HG03575 (cell line): ENCODE results near the gene TAS2R19.

Experiments
- ATAC-seq: cut with Tn5 transposase; IDR thresholded peaks from one replicate; pipeline ENCODE4 v1.9.1; 2021; ENCODE audit not compliant: unreplicated experiment, insufficient number of reproducible peaks, low FRiP score; ENCODE audit errors: extremely low read depth

TAS2R19 gene

DNA sequence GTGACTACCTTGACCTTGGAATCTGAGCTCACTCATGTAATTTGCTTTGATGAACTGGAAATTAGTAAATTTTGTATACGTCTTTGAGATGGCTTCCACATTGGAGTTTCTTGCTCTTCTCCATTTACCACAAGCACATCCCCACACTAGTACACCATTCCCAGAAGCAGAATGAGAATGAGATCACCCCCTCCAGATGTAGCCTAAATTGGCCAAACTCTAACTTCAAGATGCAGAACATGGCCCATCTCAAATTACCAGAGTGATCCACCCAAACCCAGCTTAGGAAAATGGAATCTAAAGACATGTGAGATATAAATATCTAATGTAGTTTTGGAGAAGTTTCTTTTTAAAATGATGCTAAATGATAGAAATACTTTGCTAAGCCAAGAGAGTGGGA is 14.8 kb downstream of the TAS2R19 start:
- ATAC-seq, result no peak

GRCh38 chr12:10998204-10998603 is 24.2 kb downstream of the TAS2R19 start, which contains the start of gene TAS2R20:
Gene TAS2R20 (minus strand): TSS chr12:10998304. CDS start chr12:10997875, 429 bp downstream.
- ATAC-seq, result no peak

DNA sequence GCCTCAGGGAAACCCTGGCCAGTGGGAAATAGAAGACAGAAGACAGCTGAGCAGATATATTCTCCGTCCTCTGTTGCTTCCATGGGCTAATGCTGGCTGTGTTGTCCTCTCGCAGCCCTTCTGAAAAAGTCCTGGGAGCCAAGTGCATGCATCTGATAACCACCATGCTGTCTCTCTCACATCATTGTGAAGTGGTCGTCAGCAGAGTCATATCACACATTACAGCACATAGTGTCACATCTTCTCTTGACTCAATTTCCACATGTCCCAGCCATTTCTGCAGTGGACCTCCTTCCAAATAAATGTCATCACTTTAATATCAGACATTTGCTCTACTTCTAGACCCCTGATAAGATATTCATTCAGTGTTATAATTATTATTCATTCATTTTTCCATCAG is 28.1 kb downstream of the TAS2R19 start:
- no peak for ATAC-seq

DNA sequence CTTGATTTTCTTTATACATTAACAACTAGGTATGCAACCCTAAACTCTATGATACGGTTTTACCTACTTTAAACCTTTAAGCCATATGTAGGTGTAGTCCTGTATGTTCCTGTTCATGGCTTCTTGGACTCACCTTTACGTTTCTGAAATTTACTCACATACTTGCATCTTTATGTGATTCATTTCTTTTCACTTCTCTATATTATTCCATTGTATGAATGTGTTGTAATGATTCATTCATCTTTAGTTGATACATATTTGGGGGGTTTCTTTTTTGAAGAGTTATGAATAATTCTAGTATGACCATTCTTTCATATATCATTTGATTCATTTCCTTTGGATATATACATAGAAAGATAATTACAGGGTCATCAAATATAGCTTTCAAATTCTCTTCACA is 33.3 kb downstream of the TAS2R19 start:
- ATAC-seq, result no peak

DNA sequence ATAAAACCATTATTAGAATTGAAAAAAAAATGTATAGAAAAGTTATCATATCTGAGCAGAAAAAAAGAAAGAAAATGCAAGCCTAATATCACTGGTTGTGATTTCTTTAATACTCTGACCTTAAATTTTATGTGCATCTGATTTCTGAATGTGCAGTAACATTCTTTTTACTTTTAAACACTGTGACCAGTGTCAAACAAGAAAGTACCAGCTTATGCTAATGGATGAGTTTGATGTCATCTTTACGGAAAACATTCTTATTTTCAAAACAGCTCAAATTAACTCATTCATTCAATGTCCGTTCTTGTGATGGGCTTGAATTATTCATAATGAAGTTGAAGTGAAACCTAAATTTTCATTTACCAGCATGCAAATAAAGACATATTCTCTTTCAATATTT is 35.6 kb downstream of the TAS2R19 start, which contains the start of gene TAS2R50:
TAS2R50 (minus strand) TSS at position 101 of the 400 bp plus-strand sequence; CDS start at position 49, 52 bp downstream.
- no peak for ATAC-seq

GRCh38 chr12:10982244-10982643 is 40.2 kb downstream of the TAS2R19 start:
- no peak for ATAC-seq

DNA sequence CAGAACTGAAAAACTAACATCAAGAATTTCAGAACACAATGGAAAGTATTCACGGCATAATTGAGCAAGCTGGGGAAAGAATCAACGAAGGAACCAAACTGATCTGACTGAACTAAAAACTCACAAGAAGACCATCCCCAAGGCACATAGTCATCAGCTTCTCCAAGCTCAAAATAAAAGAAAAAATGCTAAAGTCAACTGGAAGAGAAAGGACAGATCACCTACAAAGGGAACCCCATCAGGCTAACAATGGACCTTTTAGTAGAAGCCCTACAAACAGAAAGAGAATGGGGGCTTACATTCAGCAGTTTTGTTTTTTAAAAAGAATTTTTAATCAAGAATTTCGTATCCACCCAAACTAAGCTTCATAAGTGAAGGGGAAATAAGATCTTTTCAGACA is 47.5 kb downstream of the TAS2R19 start:
- ATAC-seq, result no peak
